HG03460 (cell line): ENCODE results near the gene REX1BD.
"Not testable (repeated sequence)": the region's sequence is repeated elsewhere in the genome, so short reads cannot be mapped to it uniquely, and the experiment has no call there.

ENCODE experiments used
- ATAC-seq: cut with Tn5 transposase; IDR thresholded peaks from one replicate; pipeline ENCODE4 v1.9.1; 2021; ENCODE audit not compliant: unreplicated experiment

REX1BD gene

DNA sequence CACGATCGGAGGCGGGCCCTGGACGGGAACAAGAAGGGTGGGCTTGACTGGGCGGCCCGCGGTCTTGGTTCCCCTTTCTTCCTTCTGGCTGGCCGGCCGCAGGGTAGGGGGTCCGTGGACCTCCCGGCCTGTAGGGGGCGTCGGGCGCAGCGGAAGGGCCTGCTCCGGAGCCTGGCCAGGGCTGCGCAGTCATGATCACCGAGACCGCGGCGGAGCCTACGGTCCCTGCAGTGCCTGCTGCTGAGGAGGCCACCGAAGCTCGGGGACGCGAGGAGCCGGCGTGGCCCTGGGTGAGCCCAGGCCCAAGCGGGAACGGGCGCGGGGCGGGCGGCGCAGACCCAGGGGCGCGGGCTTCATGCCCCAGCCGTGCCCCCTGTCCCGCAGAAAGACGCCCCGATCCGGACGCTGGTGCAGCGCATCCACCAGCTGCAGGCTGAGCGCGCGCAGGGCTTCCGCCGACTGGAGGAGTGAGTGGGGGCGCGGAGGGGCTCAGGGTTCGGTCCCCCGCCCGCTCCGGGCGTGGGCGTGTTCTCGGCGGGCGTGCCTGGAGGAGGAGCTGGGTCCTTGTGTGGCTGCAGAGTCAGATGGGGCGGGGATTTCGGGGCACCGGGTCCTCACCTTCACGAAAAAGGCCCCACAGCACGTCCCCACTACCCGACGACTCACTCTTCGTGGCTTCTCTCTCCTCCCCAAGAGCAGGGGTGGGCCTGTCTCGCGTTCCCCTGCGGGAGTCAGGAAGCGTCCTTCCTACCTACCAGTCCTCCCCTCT, at the start of gene REX1BD:
TSS of gene REX1BD (plus strand) at position 188 of the 769 bp plus-strand sequence. CDS start at position 192, 4 bp downstream.
- peak; percentile 61 for ATAC-seq

- no peak for ATAC-seq
Observed at GRCh38 chr19:18539372-18539771, 49.2 kb upstream of the REX1BD start.

DNA sequence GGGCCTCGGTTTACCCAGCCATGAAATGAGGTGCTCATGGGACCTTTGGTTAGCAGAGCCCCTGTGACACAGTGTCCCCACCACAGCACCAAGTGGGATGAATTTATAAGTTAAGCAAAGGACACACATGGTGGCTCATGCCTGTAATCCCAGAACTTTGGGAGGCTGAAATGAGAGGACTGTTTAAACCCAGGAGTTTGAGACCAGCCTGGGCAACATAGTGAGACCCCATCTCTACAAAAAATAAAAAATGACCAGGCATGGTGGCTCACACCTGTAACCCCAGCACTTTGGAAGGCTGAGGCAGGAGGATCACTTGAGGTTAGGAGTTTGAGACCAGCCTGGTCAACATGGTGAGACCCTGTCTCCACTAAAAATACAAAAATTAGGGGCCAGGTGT, 48.4 kb upstream of the REX1BD start:
- not testable (repeated sequence) for ATAC-seq

DNA sequence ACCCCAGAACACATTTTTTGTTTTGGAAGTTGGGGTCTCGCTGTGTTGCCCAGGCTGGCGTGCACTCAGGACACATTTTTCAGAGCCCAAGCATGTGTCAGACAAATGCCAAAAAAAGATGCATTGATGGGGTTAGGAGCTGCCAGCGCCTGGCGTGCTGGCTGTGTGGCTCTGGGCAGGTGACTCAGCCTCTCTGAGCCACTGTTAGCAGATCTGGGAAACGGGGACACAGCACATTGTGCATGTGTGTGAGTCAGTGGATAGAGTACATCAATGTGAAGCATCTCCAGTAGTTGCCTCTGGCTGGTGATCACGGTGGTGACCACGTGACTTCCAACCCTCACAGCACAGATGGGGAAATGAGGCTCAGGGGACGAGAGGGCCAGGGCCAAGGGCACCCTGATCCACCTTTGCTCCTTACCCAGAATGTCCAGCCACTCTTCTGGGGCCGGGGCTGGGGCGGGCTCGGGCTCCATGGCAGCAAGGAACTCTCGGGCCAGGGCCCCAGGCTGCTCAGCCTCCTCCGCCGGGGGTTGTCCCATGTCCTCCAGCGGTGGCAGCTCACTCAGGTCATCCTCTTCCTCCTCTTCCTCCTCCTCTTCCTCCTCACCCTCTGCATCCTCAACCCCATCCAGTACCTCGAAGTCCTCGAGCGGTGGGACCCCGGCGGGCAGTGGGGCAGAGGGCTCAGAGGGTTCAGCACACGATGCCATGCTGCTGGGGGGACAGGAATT, 47.2 kb upstream of the REX1BD start:
- no peak for ATAC-seq

- no peak for ATAC-seq
Observed at GRCh38 chr19:18541992-18542940, 46.3 kb upstream of the REX1BD start.

DNA sequence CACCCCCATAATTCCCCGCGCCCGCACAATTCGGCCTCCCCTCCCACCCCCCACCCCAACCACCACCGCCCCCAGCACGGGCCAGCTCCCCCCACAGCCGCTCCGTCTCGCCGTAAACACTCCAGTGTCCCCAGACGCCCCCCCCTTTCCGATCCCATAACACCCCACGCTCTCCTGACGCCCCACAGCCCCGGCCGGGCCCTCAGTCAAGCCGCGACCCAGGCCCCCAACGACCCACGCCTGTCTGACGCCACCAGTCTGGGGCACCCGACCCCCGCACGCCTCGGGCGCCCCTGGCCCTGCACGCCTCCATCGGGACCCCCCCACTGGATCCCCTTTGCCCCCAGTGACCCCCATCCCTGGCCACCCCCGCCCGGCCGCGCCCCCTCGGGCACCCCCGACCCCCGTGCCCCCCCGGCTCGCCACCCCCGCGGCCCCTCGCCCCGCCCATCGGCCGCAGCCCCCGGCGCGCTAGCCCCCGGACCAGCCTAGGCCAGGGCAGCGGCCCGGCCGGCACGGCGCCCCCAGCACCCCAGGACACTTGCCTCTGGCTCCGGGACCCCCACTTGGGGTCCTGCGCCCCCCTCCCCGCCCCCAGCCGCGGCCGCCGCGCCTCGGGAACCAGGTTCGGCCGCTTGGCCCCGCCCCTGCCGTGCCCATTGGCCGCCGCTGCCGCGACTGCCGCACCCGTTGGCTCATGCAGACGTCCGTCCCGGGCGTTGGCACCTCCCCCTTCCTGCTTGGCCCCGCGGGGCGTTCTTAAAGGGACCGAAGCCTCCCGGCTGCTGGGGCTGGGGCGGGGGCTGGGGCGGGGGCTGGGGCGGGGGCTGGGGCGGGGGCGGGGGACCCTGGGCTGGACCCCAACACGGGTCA, 45.4 kb upstream of the REX1BD start, which contains the start of gene FKBP8:
TSS of gene FKBP8 (minus strand) at position 633 of the 873 bp plus-strand sequence. CDS start 1,603 bp downstream, outside the sequence.
- peak; percentile 85 for ATAC-seq

DNA sequence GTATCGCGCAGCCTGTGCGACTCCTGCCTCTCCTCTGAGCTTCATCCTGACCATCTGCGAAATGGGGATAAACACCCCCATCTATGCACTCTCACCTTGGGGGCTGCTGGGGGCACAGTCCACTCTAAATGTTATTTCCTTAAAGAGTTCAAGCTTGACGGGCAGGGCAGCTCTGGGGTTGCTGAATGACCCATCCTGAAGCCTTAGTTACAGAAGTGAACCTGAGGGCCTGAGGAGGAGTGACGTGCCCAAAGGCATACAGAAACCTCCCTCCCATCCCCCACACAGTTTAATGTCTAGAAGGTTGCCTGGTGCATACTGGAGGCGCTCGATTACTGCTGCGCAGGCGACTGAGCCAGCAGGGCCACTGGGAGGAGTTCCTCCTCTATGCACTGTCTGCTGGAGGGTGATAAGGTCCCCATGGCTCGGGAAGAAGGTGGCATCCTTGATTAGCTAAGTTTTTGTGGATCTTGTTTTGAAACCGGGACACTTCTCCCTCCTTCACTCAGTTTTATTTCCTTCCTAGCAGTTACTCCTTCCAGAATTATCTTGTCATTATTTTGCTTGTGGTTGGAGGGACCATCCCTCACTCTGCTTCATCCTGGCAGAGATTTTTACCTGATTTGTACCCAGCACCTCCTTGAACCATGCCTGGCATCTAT, 44.7 kb upstream of the REX1BD start:
- peak; percentile 66 for ATAC-seq

DNA sequence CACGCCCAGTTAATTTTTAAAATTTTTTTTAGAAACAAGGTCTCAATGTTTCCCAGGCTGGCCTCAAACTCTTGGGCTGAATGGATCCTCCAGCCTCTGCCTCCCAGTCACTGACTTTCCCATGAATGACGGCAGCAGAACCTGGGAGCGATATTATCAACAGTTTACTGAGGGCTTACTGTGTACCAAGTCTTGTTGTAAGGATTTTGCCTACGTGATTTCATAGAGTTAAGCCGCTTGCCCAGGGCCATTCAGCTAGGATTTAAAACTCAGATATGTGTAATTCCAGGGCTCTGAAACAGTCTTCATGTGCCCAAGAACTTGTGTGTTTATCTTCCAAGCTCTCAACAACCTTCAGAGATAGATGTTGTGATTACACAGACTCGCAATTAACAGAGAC, 37.0 kb upstream of the REX1BD start:
- no peak for ATAC-seq

DNA sequence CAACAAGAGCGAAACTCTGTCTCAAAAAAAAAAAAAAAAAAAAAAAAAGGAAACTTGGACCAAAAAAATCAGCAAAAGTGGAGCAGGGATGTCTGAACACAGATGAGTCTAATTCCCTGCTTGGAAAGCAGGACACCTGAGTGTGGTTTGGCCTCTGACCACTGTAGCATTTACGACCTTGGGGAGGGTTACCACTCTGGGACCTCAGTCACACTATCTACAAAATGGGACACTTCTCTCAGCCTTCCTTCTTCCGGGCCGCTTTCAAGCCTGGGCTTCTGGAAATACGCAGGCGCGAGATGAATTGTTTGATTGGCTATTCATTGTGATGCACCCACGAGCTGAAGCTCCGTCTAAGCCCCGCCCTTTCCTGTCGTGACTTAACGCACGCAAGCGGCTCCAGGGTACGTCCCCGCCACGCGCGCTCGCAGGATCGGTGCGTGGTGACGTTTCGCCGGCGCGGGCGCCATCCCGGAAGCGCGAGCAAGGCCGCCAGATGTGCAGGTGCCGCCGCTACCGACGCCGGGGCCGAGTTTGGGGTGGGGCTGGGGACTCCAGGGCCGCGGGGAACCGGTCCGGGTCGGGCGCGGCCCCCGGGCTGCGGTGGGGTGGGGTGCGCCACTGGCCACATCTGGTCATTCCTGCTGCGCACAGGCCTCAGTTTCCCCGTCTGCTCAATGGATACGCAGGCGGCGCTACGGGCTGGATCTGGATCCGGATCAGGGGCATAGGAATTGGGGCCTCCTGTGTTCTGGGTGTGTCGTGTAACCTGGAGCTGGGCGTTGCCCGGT, 31.0 kb upstream of the REX1BD start, which contains the start of gene KXD1:
TSS of gene KXD1 (plus strand) at position 460 of the 791 bp plus-strand sequence. CDS start 4,187 bp downstream, outside the sequence.
- peak; percentile 87 for ATAC-seq

DNA sequence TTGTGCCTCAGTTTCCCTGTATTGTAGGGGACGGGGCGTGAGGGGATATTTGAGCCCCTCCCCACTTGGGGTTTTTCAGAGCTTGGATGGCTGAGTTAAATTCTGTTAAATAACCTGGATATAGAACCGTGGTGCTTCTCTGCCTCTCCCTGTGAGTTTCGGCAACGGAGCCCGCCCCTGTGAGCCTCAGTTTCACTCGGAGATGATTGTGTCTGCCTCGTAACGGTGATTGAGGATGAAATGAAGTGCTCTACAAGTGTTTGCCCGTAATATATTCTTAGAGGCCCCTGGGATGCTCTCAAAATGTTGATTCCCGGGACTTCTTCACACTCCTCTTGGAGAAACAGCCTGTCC, 30.4 kb upstream of the REX1BD start:
- ATAC-seq: no peak

DNA sequence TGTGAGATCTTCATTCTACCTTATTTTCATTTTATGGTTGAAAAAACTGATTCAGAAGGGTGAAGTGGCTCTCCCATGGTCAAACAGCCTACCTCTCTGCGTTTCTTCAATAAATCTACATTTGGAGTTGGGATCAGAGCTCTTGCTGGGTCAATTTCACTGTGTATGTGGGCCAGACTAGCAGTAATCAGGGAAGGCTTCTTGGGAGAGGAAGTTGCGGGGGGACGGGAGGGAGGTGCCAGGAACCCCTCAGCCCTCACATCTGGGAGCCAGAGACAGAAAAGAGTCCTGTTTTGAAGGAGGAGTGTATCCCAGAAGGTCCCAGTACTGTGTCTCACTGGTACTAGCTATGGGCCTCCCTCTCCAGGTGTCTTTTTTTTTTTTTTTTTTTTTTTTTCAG, 30.0 kb upstream of the REX1BD start:
- no peak for ATAC-seq

- no peak for ATAC-seq
Observed at GRCh38 chr19:18559685-18560084, 28.9 kb upstream of the REX1BD start.

DNA sequence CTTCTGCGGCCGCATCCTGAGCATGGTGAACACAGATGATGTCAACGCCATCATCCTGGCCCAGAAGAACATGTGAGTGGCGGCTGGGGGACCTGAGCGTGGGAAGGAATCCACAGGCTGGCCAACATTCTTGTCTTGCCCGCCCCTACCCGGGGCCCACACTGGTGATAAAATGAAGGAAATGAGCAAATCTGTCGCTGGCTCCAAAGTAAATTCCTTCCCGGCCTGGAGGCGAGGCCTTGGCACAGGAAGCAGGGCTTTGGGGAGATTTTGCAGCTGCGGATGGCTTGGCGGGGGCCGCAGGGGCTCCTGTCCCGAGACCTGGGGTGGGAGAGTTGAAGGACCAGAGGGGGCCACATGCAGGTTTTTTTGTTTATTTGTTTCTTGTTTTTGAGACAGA, 26.5 kb upstream of the REX1BD start:
- no peak for ATAC-seq

GRCh38 chr19:18566953-18567352, 21.6 kb upstream of the REX1BD start:
- no peak for ATAC-seq

GRCh38 chr19:18568367-18568766, 20.2 kb upstream of the REX1BD start:
- no peak for ATAC-seq

DNA sequence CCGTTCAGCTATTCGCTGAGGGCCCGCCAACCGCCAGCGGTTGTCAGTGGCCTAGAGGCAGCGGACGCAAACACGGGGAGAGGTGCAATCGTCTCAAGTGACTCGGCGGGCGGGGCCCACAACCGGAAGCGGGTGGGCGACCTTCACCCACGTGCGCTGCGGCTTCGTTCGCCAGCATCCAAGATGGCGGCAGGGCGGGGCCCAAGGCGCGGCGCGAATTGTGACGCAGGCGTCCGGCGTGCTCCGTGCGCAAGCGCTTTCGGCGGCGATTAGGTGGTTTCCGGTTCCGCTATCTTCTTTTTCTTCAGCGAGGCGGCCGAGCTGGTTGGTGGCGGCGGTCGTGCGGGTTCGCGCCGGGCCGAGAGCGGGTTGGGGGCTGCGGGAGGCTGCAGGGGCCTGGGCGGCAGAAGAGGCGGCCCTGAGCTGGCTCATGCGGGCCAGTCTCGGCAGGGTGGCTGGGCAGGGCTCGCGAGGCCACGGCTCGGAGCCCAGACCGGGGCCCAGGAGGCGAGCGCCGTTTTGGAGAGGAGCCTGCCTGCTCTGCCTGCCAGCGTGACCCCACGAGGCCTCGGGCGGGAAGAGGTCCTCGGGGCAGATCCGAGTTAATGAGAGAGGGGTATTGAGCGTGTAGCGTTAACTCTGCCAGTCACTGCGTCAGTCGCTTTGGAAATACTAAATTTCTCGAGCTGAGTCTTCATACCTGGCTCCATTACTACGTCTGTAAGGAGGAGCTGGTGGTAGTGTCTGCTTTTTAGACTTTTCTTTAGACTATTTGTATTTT, 16.8 kb upstream of the REX1BD start, which contains the start of gene UBA52:
TSS of gene UBA52 (plus strand) at position 294 of the 781 bp plus-strand sequence. CDS start 1,444 bp downstream, outside the sequence.
- ATAC-seq: peak; percentile 86

DNA sequence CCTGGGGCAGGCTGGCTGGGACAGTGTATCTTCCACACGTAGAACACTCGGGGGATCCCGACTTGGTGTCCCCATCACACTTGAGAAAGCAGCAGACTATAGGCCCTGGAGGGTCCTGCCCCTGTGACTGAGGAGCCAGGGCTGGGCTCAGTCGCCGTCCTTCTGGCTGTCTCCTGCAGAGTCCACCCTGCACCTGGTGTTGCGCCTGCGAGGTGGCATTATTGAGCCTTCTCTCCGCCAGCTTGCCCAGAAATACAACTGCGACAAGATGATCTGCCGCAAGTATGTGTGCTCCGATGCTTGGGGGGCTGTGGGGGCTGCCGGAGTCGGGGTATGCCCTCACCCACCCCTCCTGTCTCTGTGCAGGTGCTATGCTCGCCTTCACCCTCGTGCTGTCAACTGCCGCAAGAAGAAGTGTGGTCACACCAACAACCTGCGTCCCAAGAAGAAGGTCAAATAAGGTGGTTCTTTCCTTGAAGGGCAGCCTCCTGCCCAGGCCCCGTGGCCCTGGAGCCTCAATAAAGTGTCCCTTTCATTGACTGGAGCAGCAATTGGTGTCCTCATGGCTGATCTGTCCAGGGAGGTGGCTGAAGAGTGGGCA, 13.8 kb upstream of the REX1BD start:
- no peak for ATAC-seq
